ENCODE measurements around the gene PYY.

The PYY gene

GRCh38 chr17:43912635-43913304 lies 41.0 kb downstream of the PYY start:
- DNase-seq, result no peak

DNA sequence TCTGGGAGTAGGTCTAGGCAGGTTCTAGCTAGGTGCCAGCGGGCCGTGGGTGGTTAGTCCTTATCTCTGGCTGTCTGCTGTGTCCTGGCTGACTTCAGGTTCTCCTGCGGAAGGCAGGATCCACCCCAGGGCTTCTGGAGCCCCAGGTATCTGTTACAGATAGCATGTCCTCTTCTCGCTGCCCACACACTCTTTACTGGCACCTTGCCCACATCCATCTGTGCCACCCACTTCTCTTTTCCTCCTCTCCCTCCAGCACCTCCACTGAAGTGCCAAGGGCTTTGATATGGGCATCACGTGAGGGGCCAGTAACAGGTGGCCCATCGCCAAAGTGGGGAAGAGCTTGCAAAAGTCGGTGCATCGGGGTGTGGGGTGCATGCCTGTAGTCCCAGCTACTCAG lies 41.8 kb downstream of the PYY start:
- no peak for DNase-seq

DNA sequence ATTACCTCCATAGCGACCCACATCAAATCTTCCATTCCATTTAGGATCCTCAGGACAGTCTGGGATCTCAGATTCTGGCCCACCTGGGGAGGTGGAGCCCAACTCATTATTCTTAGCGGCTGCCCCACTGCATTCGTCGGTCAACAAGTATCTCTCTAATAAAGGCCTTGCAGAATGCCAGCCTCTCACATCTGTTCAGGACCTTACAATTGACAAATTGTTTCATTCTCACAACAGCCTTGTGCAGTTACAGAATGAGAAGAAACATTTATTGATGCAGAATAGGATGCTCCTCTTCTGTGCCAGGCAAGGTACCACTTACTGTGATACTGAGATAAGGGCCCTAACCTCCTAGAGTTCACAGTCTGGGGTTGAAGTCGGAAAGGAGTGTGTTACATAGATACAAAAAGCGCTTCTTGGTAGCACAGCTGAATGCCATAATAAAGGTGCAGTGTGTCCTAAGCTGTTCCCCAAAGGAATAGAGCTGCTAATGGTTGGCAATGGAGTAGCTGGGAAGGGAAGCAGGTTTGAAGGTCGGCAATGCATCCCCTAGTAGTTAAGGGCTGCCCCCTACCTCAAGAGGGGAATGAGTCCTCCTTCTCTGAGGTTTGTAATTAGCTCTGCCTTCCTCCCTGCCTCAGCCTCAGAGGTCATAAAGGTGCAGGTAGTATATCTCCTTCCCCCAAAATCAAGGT lies 44.1 kb downstream of the PYY start:
- DNase-seq, result no peak

GRCh38 chr17:43907998-43908721 lies 45.6 kb downstream of the PYY start:
- DNase-seq, result peak; percentile 51 to 64

- peak; percentile 60 to 63 for DNase-seq
Measured at GRCh38 chr17:43907425-43907981, 46.2 kb downstream of the PYY start, which contains the start of gene MPP2. MPP2 (minus strand) TSS chr17:43907536; CDS start chr17:43904460, 3,076 bp downstream.

DNA sequence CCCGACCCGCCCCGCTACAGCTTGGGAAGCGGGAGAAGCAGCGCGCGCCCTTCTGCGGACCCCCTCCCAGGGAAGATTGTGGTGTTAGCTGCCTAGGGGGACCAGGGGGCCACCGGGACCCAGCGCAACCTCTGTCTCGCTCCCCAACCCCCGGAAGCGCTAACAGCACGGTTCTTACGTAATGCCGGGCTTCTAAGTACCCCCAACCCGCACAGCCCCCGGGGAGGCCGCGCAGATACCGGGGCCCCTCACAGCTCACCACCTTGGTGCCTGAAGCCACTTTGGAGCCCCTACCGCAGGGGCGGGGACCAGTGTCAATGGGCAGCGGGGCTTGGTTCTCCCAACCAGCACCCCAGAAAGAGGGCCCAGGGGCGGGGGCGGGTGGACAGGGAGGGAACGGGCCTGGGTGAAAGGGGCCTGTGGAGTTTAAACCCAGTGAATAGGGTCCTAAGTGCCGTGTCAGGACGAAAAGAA lies 46.8 kb downstream of the PYY start:
- DNase-seq, result peak in 1 of 2 donors; percentile 22

GRCh38 chr17:43905985-43906852 lies 47.5 kb downstream of the PYY start:
- peak; percentile 45 to 49 for DNase-seq

DNA sequence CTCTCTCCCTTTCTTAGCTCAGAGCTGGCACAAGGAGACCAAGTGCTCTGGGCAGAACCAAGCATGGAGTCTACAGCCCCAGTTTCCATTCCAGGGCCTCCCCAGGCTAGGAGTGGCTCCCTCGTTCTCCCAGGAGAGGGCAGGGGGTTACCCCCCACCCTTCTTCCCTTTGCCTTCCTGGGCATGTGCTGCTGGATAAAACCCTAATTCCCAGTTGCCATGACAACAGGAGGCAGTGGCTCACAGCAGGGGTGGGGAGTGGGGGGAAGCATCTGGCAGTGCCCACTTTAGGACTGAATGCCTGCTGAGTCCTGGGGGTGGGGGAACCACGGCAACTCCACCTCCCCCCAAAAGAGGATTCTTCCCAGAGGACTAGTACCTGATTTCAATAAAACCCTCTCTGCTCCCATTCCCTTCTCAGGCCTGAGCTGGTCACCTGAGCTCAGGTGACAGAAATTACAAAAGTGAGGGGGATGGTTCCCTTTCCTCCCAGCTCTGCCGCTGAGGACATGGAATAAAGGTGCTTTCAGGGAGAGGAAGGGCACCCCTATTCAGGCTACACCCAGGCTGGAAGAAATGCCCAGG lies 48.2 kb downstream of the PYY start:
- no peak for DNase-seq

Data from CD4-positive, alpha-beta T cell treated with Interleukin-4 for 1 hour (primary cell).